ENCODE results near the gene UNC93B1.
"Not testable (repeated sequence)": the region's sequence is repeated elsewhere in the genome, so short reads cannot be mapped to it uniquely, and the experiment has no call there.

Gene UNC93B1

GRCh38 chr11:67999201-67999629, 4.7 kb downstream of the UNC93B1 start:
- no peaks in the 10 kb centered on the region for H3K27me3 ChIP-seq (replicated peaks; ENCODE audit: control insufficient read depth, insufficient read depth, low read length)
- H3K36me3 ChIP-seq (ENCODE audit: control insufficient read depth, insufficient read depth, low read length): peaks cover 14% of the 10 kb centered on the region
- no peak overlapping the region for H3K4me3 ChIP-seq (replicated peaks; ENCODE audit: low read depth, low read length)
- DNase-seq (ENCODE audit: extremely low read depth, insufficient read length): no peak
- TF ChIP-seq CTCF (IDR thresholded peaks at IDR 0.05; ENCODE audit: insufficient read depth, low read length, poor library complexity, severe bottlenecking): no peak

- TF ChIP-seq CTCF (IDR thresholded peaks at IDR 0.05; ENCODE audit: insufficient read depth, low read length, poor library complexity, severe bottlenecking): no peak
- no peak for DNase-seq (ENCODE audit: extremely low read depth, insufficient read length)
- no peaks in the 10 kb centered on the region for H3K27me3 ChIP-seq (replicated peaks; ENCODE audit: control insufficient read depth, insufficient read depth, low read length)
- no peak overlapping the region for H3K4me3 ChIP-seq (replicated peaks; ENCODE audit: low read depth, low read length)
- H3K36me3 ChIP-seq (ENCODE audit: control insufficient read depth, insufficient read depth, low read length): peaks cover 14% of the 10 kb centered on the region
These were observed 5.5 kb downstream of the UNC93B1 start for GRCh38 chr11:67998150-67999045.

- Histone ChIP-seq H3K4me3 (replicated peaks; ENCODE audit: low read depth, low read length) (no peak overlapping the region), H3K27me3 (replicated peaks; ENCODE audit: control insufficient read depth, insufficient read depth, low read length) (no peaks in the 10 kb centered on the region), H3K36me3 (ENCODE audit: control insufficient read depth, insufficient read depth, low read length) (peaks cover 14% of the 10 kb centered on the region)
- no peak for TF ChIP-seq CTCF (IDR thresholded peaks at IDR 0.05; ENCODE audit: insufficient read depth, low read length, poor library complexity, severe bottlenecking)
- DNase-seq (ENCODE audit: extremely low read depth, insufficient read length): no peak
These were observed 6.4 kb downstream of the UNC93B1 start for GRCh38 chr11:67997475-67997921.

GRCh38 chr11:67996622-67997474, 7.0 kb downstream of the UNC93B1 start:
- Histone ChIP-seq H3K36me3 (ENCODE audit: control insufficient read depth, insufficient read depth, low read length) (peaks cover 14% of the 10 kb centered on the region), H3K27me3 (replicated peaks; ENCODE audit: control insufficient read depth, insufficient read depth, low read length) (no peaks in the 10 kb centered on the region), H3K4me3 (replicated peaks; ENCODE audit: low read depth, low read length) (no peak overlapping the region)
- peak; percentile 67 for DNase-seq (ENCODE audit: extremely low read depth, insufficient read length)
- TF ChIP-seq CTCF (IDR thresholded peaks at IDR 0.05; ENCODE audit: insufficient read depth, low read length, poor library complexity, severe bottlenecking): no peak

- DNase-seq (ENCODE audit: extremely low read depth, insufficient read length): no peak
- no peak for TF ChIP-seq CTCF (IDR thresholded peaks at IDR 0.05; ENCODE audit: insufficient read depth, low read length, poor library complexity, severe bottlenecking)
- no peaks in the 10 kb centered on the region for H3K27me3 ChIP-seq (replicated peaks; ENCODE audit: control insufficient read depth, insufficient read depth, low read length)
- peaks cover 14% of the 10 kb centered on the region for H3K36me3 ChIP-seq (ENCODE audit: control insufficient read depth, insufficient read depth, low read length)
- no peak overlapping the region for H3K4me3 ChIP-seq (replicated peaks; ENCODE audit: low read depth, low read length)
These were observed 7.8 kb downstream of the UNC93B1 start for GRCh38 chr11:67996051-67996450.

GRCh38 chr11:67995579-67995978, 8.3 kb downstream of the UNC93B1 start:
- not testable (repeated sequence) for DNase-seq (ENCODE audit: extremely low read depth, insufficient read length); H3K27me3 ChIP-seq (replicated peaks; ENCODE audit: control insufficient read depth, insufficient read depth, low read length); H3K4me3 ChIP-seq (replicated peaks; ENCODE audit: low read depth, low read length)
- peaks cover 14% of the 10 kb centered on the region for H3K36me3 ChIP-seq (ENCODE audit: control insufficient read depth, insufficient read depth, low read length)

- not testable (repeated sequence) for DNase-seq (ENCODE audit: extremely low read depth, insufficient read length)
- H3K36me3 ChIP-seq (ENCODE audit: control insufficient read depth, insufficient read depth, low read length): peaks cover 14% of the 10 kb centered on the region
These were observed 8.8 kb downstream of the UNC93B1 start for GRCh38 chr11:67995129-67995528.

GRCh38 chr11:67994387-67994786, 9.5 kb downstream of the UNC93B1 start:
- not testable (repeated sequence) for H3K27me3 ChIP-seq (replicated peaks; ENCODE audit: control insufficient read depth, insufficient read depth, low read length); H3K4me3 ChIP-seq (replicated peaks; ENCODE audit: low read depth, low read length); DNase-seq (ENCODE audit: extremely low read depth, insufficient read length)
- peaks cover 14% of the 10 kb centered on the region for H3K36me3 ChIP-seq (ENCODE audit: control insufficient read depth, insufficient read depth, low read length)

More at GRCh38 chr11:67995129-67995528, 8.8 kb downstream of the UNC93B1 start:
- H3K27me3 ChIP-seq (replicated peaks; ENCODE audit: control insufficient read depth, insufficient read depth, low read length); H3K4me3 ChIP-seq (replicated peaks; ENCODE audit: low read depth, low read length): not testable (repeated sequence)

All from GM06990 (cell line).